HL-60/S4 (cell line): ENCODE measurements around the gene RNASEH2B.

ENCODE experiments used
- in situ Hi-C: fragments of 300-500 bp; cut with MboI; formaldehyde crosslinking; loops from 2 replicates; pipeline ENCODE4 v1.14.3; 2022; ENCODE audit warnings: low sequenced_read_pairs

The RNASEH2B gene

GRCh38 chr13:50909605-50910484 is at the start of gene RNASEH2B:
TSS of gene RNASEH2B (plus strand) at chr13:50909791. CDS start at chr13:50910077, 286 bp downstream.
- in situ Hi-C loops = loop anchor here (25.0 kb wide), 1 partner anchor 923 kb away; the partner anchor contains the start of gene TRIM13

- in situ Hi-C loops = no loop called here
Measured at GRCh38 chr13:50864492-50864891, 45.1 kb upstream of the RNASEH2B start.

- in situ Hi-C loops = no loop called here
Measured at GRCh38 chr13:50866817-50867636, 42.6 kb upstream of the RNASEH2B start.

- in situ Hi-C loops = no loop called here
Measured at GRCh38 chr13:50867637-50867945, 42.0 kb upstream of the RNASEH2B start.

- in situ Hi-C loops = no loop called here
Measured at GRCh38 chr13:50871405-50871804, 38.2 kb upstream of the RNASEH2B start.

GRCh38 chr13:50873467-50873866 is 36.1 kb upstream of the RNASEH2B start:
- in situ Hi-C loops = no loop called here

- in situ Hi-C loops = no loop called here
Measured at GRCh38 chr13:50873991-50874390, 35.6 kb upstream of the RNASEH2B start.

GRCh38 chr13:50882816-50883435 is 26.7 kb upstream of the RNASEH2B start:
- in situ Hi-C loops = no loop called here

- in situ Hi-C loops = no loop called here
Measured at GRCh38 chr13:50883728-50884127, 25.9 kb upstream of the RNASEH2B start.

GRCh38 chr13:50884265-50884664 is 25.3 kb upstream of the RNASEH2B start:
- in situ Hi-C loops = no loop called here

GRCh38 chr13:50887151-50887550 is 22.4 kb upstream of the RNASEH2B start:
- in situ Hi-C loops = no loop called here

- in situ Hi-C loops = no loop called here
Measured at GRCh38 chr13:50888362-50888761, 21.2 kb upstream of the RNASEH2B start.

GRCh38 chr13:50889317-50889716 is 20.3 kb upstream of the RNASEH2B start:
- in situ Hi-C loops = no loop called here

GRCh38 chr13:50891206-50891605 is 18.4 kb upstream of the RNASEH2B start:
- in situ Hi-C loops = no loop called here

- in situ Hi-C loops = no loop called here
Measured at GRCh38 chr13:50892210-50892944, 17.2 kb upstream of the RNASEH2B start.

- in situ Hi-C loops = no loop called here
Measured at GRCh38 chr13:50893211-50893852, 16.3 kb upstream of the RNASEH2B start.

- in situ Hi-C loops = no loop called here
Measured at GRCh38 chr13:50894012-50894411, 15.6 kb upstream of the RNASEH2B start.

GRCh38 chr13:50894504-50894903 is 15.1 kb upstream of the RNASEH2B start:
- in situ Hi-C loops = no loop called here

- in situ Hi-C loops = no loop called here
Measured at GRCh38 chr13:50898338-50898737, 11.3 kb upstream of the RNASEH2B start.

- in situ Hi-C loops = loop anchor here (25.0 kb wide), 1 partner anchor 914 kb away; the partner anchor contains the start of gene TRIM13
Measured at GRCh38 chr13:50901701-50902100, 7.9 kb upstream of the RNASEH2B start.
